Measurements from ENCODE around the gene TFE3.

DNA sequence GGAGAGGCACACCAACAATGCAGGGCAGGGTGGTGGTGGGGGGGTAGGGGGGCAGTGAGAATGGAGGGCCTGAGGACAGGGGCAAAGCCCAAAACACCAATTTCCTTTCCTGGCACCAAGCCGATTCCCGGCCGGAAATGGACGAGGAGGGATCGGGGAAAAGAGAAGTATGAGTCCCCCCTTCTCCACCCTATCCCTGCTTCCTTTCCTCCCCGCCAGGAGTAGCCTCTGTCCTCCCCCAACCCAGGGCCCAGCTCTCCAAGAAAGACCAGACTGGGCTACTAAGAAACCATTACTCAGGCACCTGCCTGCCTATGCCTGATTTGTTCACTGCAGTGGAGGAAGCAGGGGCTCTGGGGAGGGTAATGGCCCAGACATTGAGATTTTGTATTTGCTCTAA is 16.0 kb upstream of the TFE3 start:
- TF ChIP-seq CTCF (conservative IDR thresholded peaks at IDR 0.05; ENCODE audit: low read depth in 2 of 2) (no peak), POLR2AphosphoS5 (IDR thresholded peaks at IDR 0.05; ENCODE audit: low read depth) (no peak)

All from GM23338 (cell line).